Keratinocyte (primary cell): ENCODE data around the gene RGS13.

Experiments used
- CTCF ChIP-seq, 3 experiments: IDR thresholded peaks in 1 of 3; conservative IDR thresholded peaks in 1 of 3; optimal IDR thresholded peaks in 1 of 3; 2 replicates in 2 of 3; 3 replicates in 1 of 3; pipeline versions ENCODE3 to v1.5.1; 2011; ENCODE audit warnings: low read length in 3 of 3, mild to moderate bottlenecking in 3 of 3, moderate library complexity in 2 of 3, control low read depth in 1 of 3, inconsistent platforms in 1 of 3; ENCODE audit not compliant: insufficient read depth in 2 of 3; ENCODE audit errors: extremely low read depth in 1 of 3
- EZH2 ChIP-seq: IDR thresholded peaks from one replicate; pipeline ENCODE4 v1.6.1; 2012; ENCODE audit warnings: inconsistent platforms, mild to moderate bottlenecking, low read length, moderate library complexity

- TF ChIP-seq CTCF (optimal IDR thresholded peaks at IDR 0.05 in 1 of 3, IDR thresholded peaks at IDR 0.05 in 1 of 3, conservative IDR thresholded peaks at IDR 0.05 in 1 of 3; ENCODE audit: extremely low read depth in 1 of 3, insufficient read depth in 2 of 3, low read length in 3 of 3), result no peak
- TF ChIP-seq EZH2, result no peak
These were observed 61.8 kb downstream of the RGS13 start for GRCh38 chr1:192697771-192698170.
